NOMO-1 treated with dmso at 0.1 percent for 144 hours (cell line): Measurements from ENCODE around the gene ZBTB43.

ENCODE experiments used
- DNase-seq: peaks from one replicate; lab custom pipeline; 2025; ENCODE audit not compliant: unreplicated experiment; lab: John Stamatoyannopoulos, UW

Gene ZBTB43

DNA sequence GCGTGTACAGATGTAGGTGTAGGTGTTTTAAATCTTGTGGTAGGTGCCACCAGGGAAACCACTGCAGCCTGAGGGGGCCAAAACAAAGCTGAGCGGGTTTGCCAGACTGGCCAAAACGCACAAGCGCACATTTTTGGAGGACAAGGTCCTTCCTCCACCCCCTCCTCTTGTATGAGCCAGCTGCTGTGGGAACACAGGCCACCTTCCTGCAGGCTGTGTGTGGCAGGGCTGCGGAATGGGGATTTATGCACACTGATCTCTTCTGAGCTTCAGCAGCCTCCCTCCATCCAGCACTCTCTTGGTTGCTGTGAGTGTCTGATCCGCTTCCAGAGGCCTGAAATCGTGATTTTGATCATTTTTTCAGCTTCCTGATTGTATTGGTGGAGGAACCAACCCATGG, 22.4 kb downstream of the ZBTB43 start:
- no peak for DNase-seq

- DNase-seq: no peak
Measured at GRCh38 chr9:126829035-126829434, 24.2 kb downstream of the ZBTB43 start.

DNA sequence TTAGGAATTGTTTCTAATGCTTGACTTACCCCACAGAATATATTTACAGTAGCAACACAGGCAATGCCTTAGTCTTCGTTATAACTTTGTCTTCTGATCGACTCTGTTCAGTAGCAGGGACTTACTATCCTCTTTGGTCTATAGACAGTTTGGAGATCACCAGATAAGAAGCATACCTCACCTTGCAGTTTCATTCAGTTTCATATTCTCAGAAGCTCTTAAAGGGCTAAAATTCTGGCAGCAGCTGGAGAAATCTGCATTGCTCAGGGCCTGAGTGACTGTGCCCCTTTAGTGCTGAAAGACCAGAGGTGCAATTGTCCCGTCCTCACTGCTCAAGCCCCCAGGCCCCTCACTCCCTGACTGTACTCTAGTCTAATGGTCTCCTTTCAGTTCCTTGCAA, 26.0 kb downstream of the ZBTB43 start:
- no peak for DNase-seq

- no peak for DNase-seq
Measured at GRCh38 chr9:126832440-126832839, 27.6 kb downstream of the ZBTB43 start.

- no peak for DNase-seq
Measured at GRCh38 chr9:126833020-126833419, 28.2 kb downstream of the ZBTB43 start.

GRCh38 chr9:126833710-126834345, 29.0 kb downstream of the ZBTB43 start:
- DNase-seq: no peak

- no peak for DNase-seq
Measured at GRCh38 chr9:126834672-126835071, 29.8 kb downstream of the ZBTB43 start.

GRCh38 chr9:126836216-126836615, 31.4 kb downstream of the ZBTB43 start:
- no peak for DNase-seq

DNA sequence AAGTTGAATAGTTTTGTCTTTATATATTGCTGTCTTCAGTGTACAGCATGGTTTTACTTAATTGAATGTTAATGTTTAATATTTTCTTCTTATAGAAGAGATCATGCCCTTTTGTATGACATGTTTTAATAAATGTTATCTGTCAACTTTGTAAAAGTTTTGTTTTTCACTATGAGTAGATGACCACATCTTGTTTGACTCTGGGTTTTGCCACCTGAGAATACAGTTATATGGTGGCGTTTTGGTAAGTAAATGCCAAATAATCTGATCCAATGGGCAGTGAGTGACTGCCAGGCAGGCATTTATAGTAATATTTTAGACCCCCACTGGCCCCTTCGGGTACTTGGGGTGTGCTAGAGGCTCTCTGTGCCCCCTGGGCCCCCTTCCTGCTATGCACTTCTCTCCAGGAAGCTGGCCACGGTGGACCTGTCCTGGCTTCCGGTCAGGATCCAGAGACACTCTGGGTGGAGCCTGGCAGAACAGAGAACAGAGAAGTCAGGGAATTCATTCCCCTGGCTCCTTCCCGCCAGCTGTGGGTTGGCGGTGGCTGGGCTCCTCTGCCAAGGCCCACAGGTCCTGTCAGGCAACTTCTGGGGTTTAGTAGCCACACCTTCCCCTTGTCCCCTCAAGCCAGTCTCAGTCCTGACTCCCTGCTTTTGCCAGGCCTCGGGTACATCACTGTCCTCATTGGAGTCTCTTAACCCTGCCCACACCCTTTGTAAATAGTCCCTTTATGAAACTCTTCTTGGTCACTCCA, 33.4 kb downstream of the ZBTB43 start:
- DNase-seq: no peak

GRCh38 chr9:126838895-126839294, 34.1 kb downstream of the ZBTB43 start:
- DNase-seq: no peak

DNA sequence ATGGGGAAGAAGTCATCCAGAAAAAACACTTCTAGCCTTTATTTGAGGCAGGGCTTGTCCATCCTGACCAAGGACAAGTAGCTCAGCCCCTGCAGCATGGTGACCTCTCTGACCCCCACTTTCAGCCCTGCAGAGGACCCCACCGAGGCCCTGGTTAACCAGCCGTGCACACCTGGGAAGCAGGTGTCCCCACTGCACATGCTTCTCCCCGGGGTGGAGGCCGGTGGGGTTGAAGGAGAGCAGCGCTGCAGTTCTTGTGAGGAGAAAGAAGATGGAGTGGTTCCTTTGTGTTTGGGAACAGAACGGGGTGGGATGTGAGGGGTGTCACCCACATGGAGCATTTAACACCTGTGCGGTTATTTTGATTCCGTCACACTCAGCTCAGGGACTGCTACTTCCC, 34.5 kb downstream of the ZBTB43 start:
- no peak for DNase-seq

- no peak for DNase-seq
Measured at GRCh38 chr9:126842220-126842842, 37.5 kb downstream of the ZBTB43 start.

DNA sequence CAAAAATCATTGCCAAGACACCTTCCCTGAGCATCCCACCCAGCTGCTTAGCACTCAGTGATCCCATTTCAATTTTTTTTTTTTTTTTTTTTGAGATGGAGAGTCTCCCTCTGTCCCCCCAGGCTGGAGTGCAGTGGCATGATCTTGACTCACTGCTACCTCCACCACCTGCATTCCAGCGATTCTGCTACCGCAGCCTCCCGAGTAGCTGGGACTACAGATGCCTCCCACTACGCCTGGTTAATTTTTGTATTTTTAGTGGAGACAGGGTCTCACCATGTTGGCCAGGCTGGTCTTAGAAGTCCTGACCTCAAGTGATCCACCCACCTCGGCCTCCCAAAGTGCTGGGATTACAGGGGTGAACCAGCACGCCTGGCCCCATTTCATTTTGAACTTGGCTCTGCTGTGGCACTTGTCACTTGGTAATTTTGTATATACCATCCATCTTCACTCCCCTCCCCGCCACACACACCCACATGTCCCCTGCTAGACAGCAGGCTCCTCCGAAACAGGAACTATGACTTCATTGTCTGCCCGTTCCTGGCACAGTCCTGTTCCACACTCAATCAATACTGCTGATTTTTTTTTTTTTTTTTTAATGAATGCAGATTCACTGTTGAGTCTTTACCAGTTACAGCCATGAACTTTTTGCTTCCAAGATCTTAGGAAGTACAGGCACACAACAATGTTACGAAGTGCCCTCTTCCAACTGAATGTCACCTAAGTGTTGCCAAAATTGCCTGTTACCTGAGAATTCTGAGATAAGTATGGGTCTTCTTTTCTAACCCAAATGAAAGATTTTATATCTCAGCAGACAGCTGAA, 38.3 kb downstream of the ZBTB43 start:
- DNase-seq: peak; percentile 38

GRCh38 chr9:126844085-126844484, 39.2 kb downstream of the ZBTB43 start:
- no peak for DNase-seq

DNA sequence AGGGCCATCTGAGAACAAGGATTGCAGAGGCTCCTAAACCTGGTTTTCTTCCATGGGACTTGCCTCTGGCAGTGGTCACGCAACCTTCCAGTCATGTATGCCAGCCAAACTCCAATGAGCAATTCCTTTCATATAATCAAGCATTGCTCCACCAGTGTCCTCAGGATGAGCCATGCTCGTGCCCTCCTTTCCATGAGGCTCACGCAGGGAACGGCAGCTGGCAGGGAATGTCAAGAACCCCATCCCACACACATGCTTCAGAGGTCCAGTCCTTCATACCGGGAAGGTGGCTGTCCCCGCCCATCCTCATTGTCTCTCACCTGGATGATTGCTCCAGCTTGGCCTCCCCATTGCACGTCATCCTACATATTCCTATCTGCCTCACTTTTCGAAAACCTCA, 42.2 kb downstream of the ZBTB43 start:
- no peak for DNase-seq

DNA sequence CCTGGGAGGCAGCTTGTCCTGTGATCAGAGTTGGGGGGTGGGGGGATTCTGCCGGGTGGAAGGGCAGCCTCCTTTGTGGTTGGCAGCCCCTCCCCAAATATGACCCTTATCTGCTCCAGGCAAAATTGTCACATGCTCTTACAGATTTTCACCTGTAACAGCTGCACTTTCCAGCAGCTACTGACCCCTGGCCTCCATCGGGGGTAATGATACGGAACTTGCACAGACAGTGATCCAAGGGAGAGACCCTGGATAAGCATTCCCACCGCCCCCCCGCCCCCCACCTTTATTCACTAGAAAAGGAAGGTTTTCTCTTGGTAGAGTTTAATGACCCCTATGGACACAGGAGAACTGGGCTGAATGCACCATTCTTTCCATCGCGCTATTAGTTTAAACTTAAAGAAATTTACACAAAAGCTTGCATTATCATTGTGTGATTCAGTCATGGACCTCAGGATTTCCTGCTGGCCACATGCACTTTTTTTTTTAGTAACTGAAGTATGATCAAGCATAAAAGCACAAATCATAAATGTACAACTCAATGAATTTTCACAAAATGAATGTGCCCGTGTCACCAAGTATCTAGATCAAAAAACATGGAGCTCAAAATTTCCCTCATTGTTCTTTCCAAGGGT, 44.9 kb downstream of the ZBTB43 start:
- DNase-seq: no peak

- no peak for DNase-seq
Measured at GRCh38 chr9:126851286-126851880, 46.5 kb downstream of the ZBTB43 start.

- DNase-seq: no peak
Measured at GRCh38 chr9:126852086-126852688, 47.3 kb downstream of the ZBTB43 start.

DNA sequence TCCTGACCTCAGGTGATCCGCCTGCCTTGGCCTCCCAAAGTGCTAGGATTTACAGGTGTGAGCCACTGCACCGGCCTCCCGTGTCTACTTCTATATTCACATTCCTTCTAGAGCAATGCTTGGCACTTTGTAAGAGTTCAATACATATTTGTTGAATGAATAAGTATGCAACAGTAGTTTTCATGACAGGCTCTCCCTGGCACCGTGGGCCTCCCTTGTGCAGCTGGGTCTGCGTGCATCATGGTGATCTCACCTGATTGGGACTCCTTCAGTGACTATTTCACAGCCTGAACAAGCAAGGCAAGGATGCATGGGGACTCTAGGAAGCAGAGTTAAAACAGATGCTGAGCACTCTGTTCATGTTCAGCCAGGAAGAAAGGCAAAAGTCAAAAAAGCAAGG, 48.8 kb downstream of the ZBTB43 start:
- DNase-seq: no peak

GRCh38 chr9:126854734-126855133, 49.9 kb downstream of the ZBTB43 start:
- no peak for DNase-seq
